ENCODE measurements around the gene KIF15.

- TF ChIP-seq CTCF (IDR thresholded peaks at IDR 0.05) (no peak), POLR2A (IDR thresholded peaks at IDR 0.05) (no peak)
These were observed 118.7 kb downstream of the KIF15 start for GRCh38 chr3:44880284-44880683.

All from esophagus squamous epithelium (tissue), 4 donors.